ENCODE data around the gene ACBD6.

Gene ACBD6

GRCh38 chr1:180270530-180271271 lies 231.7 kb downstream of the ACBD6 start:
- DNase-seq (ENCODE audit: low read depth) = no peak

- no peak for DNase-seq (ENCODE audit: low read depth)
Measured at GRCh38 chr1:180269645-180270529, 232.5 kb downstream of the ACBD6 start.

- DNase-seq (ENCODE audit: low read depth) = no peak
Measured at GRCh38 chr1:180268556-180269075, 233.8 kb downstream of the ACBD6 start.

GRCh38 chr1:180267761-180268555 lies 234.4 kb downstream of the ACBD6 start:
- DNase-seq (ENCODE audit: low read depth) = no peak

- DNase-seq (ENCODE audit: low read depth) = no peak
Measured at GRCh38 chr1:180267211-180267561, 235.2 kb downstream of the ACBD6 start.

GRCh38 chr1:180266275-180267210 lies 235.8 kb downstream of the ACBD6 start:
- no peak for DNase-seq (ENCODE audit: low read depth)

- DNase-seq (ENCODE audit: low read depth) = no peak
Measured at GRCh38 chr1:180265871-180266270, 236.5 kb downstream of the ACBD6 start.

- DNase-seq (ENCODE audit: low read depth) = no peak
Measured at GRCh38 chr1:180265201-180265600, 237.2 kb downstream of the ACBD6 start.

GRCh38 chr1:180264595-180264994 lies 237.8 kb downstream of the ACBD6 start:
- DNase-seq (ENCODE audit: low read depth) = no peak

GRCh38 chr1:180262628-180263488 lies 239.5 kb downstream of the ACBD6 start:
- DNase-seq (ENCODE audit: low read depth) = no peak

GRCh38 chr1:180261524-180262155 lies 240.7 kb downstream of the ACBD6 start:
- no peak for DNase-seq (ENCODE audit: low read depth)

- DNase-seq (ENCODE audit: low read depth) = no peak
Measured at GRCh38 chr1:180261030-180261429, 241.3 kb downstream of the ACBD6 start.

- no peak for DNase-seq (ENCODE audit: low read depth)
Measured at GRCh38 chr1:180260541-180260940, 241.8 kb downstream of the ACBD6 start.

GRCh38 chr1:180259431-180260338 lies 242.7 kb downstream of the ACBD6 start:
- no peak for DNase-seq (ENCODE audit: low read depth)

GRCh38 chr1:180258935-180259334 lies 243.4 kb downstream of the ACBD6 start:
- DNase-seq (ENCODE audit: low read depth) = no peak

GRCh38 chr1:180258290-180258689 lies 244.1 kb downstream of the ACBD6 start:
- no peak for DNase-seq (ENCODE audit: low read depth)

- DNase-seq (ENCODE audit: low read depth) = no peak
Measured at GRCh38 chr1:180257486-180257885, 244.9 kb downstream of the ACBD6 start.

GRCh38 chr1:180257028-180257386 lies 245.4 kb downstream of the ACBD6 start:
- DNase-seq (ENCODE audit: low read depth) = no peak
